Type B pancreatic cell (in vitro differentiated cells): ENCODE data around the gene CDC40. TPM values are rescaled to one million over a fixed set of nuclear protein-coding genes. Genes with fewer than 3 reads are reported as not detected.

ENCODE experiments used
- DNase-seq: peaks from one replicate; pipeline ENCODE4 v3.0.0; 2021; ENCODE audit warnings: mixed read lengths; ENCODE audit not compliant: unreplicated experiment; ENCODE audit errors: extremely low spot score
- H3K27ac Mint-ChIP-seq: 2 replicates; pipeline ENCODE4 v1.8.0; 2021; ENCODE audit warnings: mild to moderate bottlenecking, mixed read lengths
- H3K27me3 Mint-ChIP-seq: 2 replicates; pipeline ENCODE4 v1.8.0; 2021; ENCODE audit warnings: mixed read lengths
- H3K36me3 Mint-ChIP-seq: 2 replicates; pipeline ENCODE4 v1.8.0; 2021; ENCODE audit warnings: mixed read lengths
- H3K4me1 Mint-ChIP-seq: one replicate; pipeline ENCODE4 v1.8.0; 2021; ENCODE audit warnings: mixed read lengths; ENCODE audit not compliant: unreplicated experiment
- H3K4me3 Mint-ChIP-seq: 2 replicates; pipeline ENCODE4 v1.8.0; 2021; ENCODE audit warnings: mild to moderate bottlenecking, mixed read lengths
- H3K9me3 Mint-ChIP-seq: 2 replicates; pipeline ENCODE4 v1.8.0; 2021; ENCODE audit warnings: mixed read lengths
- long read RNA-seq: library from polyadenylated mRNA; unstranded; transcript quantifications from one replicate; pipeline ENCODE4 v2.0.0, GENCODE V29; 2020
- total RNA-seq: library from RNA; stranded (reverse); gene quantifications from 2 replicates; pipeline ENCODE4 v1.2.1, GENCODE V29; 2021; ENCODE audit warnings: low replicate concordance
- TF ChIP-seq, protein P1 (sequence below): fragments of 200-600 bp; sonication (generic); conservative IDR thresholded peaks from 2 replicates; pipeline ENCODE4 v1.5.0; 2021; ENCODE audit warnings: antibody characterized with exemption, mild to moderate bottlenecking

The CDC40 gene
- 18.6 and 42.8 TPM in 2 replicates for total RNA-seq
- long read RNA-seq, transcript CDC40-201 (15 exons, 3,848 nt), result major isoform, 5 of 20 reads
- long read RNA-seq, partial matches to known transcripts, result 13 of 20 reads
- long read RNA-seq, other reads (novel, unspliced or antisense), result 2 of 20 reads

- TF ChIP-seq, protein P1, sequence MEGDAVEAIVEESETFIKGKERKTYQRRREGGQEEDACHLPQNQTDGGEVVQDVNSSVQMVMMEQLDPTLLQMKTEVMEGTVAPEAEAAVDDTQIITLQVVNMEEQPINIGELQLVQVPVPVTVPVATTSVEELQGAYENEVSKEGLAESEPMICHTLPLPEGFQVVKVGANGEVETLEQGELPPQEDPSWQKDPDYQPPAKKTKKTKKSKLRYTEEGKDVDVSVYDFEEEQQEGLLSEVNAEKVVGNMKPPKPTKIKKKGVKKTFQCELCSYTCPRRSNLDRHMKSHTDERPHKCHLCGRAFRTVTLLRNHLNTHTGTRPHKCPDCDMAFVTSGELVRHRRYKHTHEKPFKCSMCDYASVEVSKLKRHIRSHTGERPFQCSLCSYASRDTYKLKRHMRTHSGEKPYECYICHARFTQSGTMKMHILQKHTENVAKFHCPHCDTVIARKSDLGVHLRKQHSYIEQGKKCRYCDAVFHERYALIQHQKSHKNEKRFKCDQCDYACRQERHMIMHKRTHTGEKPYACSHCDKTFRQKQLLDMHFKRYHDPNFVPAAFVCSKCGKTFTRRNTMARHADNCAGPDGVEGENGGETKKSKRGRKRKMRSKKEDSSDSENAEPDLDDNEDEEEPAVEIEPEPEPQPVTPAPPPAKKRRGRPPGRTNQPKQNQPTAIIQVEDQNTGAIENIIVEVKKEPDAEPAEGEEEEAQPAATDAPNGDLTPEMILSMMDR, result no peak
- no peak within 1 kb of the TSS for H3K27ac Mint-ChIP-seq
- DNase-seq, result peak; percentile 74
- H3K36me3 Mint-ChIP-seq, result peaks cover 4% of the 10 kb centered on the region
- H3K9me3 Mint-ChIP-seq, result no peaks in the 10 kb centered on the region
- H3K4me1 Mint-ChIP-seq, result peaks cover 8% of the 10 kb centered on the region
- H3K27me3 Mint-ChIP-seq, result no peaks in the 10 kb centered on the region
- H3K4me3 Mint-ChIP-seq, result no peak within 1 kb of the TSS
Measured at GRCh38 chr6:110180228-110181008, at the start of gene CDC40. Gene CDC40, plus strand, starts transcription at chr6:110180427. Its CDS starts 18 bp downstream, at chr6:110180445.

- Mint-ChIP-seq H3K27ac (no peak overlapping the region), H3K4me1 (no peaks in the 10 kb centered on the region), H3K36me3 (peaks cover 39% of the 10 kb centered on the region), H3K9me3 (peaks cover 9% of the 10 kb centered on the region), H3K4me3 (no peak overlapping the region), H3K27me3 (no peaks in the 10 kb centered on the region)
- no peak for DNase-seq
- TF ChIP-seq, protein P1, result no peak
Measured at GRCh38 chr6:110137924-110138887, 42.0 kb upstream of the CDC40 start.

- peaks cover 37% of the 10 kb centered on the region for H3K36me3 Mint-ChIP-seq
- no peaks in the 10 kb centered on the region for H3K4me1 Mint-ChIP-seq
- H3K27ac Mint-ChIP-seq, result no peak overlapping the region
- TF ChIP-seq, protein P1, result no peak
- H3K27me3 Mint-ChIP-seq, result no peaks in the 10 kb centered on the region
- no peak overlapping the region for H3K4me3 Mint-ChIP-seq
- peaks cover 9% of the 10 kb centered on the region for H3K9me3 Mint-ChIP-seq
- no peak for DNase-seq
Measured at GRCh38 chr6:110139052-110139451, 41.2 kb upstream of the CDC40 start.

GRCh38 chr6:110140650-110141049 lies 39.6 kb upstream of the CDC40 start:
- H3K27ac Mint-ChIP-seq, result no peak overlapping the region
- H3K9me3 Mint-ChIP-seq, result peaks cover 5% of the 10 kb centered on the region
- H3K4me3 Mint-ChIP-seq, result no peak overlapping the region
- no peaks in the 10 kb centered on the region for H3K4me1 Mint-ChIP-seq
- TF ChIP-seq, protein P1, result no peak
- DNase-seq, result no peak
- peaks cover 35% of the 10 kb centered on the region for H3K36me3 Mint-ChIP-seq
- no peaks in the 10 kb centered on the region for H3K27me3 Mint-ChIP-seq

DNA sequence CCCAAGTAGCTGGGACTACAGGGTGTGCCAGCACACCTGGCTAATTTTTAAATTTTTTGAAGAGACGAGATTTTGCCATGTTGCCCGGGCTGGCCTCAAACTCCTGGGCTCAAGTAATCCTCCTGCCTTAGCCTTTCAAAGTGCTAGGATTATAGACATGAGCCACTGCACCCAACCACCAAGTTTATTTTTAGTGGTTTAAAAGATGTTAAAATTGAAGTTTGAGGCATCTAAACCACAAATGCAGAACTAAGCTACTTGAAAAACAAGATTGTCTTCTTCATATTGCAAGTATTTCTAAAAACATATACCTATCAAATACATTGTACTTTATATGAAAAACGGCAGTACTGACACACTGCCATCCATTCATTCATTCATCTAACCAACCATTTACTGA lies 32.4 kb upstream of the CDC40 start:
- H3K36me3 Mint-ChIP-seq, result peaks cover 16% of the 10 kb centered on the region
- no peak overlapping the region for H3K27ac Mint-ChIP-seq
- TF ChIP-seq, protein P1, result no peak
- no peak overlapping the region for H3K4me3 Mint-ChIP-seq
- DNase-seq, result no peak
- H3K27me3 Mint-ChIP-seq, result no peaks in the 10 kb centered on the region
- no peaks in the 10 kb centered on the region for H3K9me3 Mint-ChIP-seq
- no peaks in the 10 kb centered on the region for H3K4me1 Mint-ChIP-seq
